Kidney capillary endothelial cell (primary cell): ENCODE measurements around the gene ACBD4.

Source experiments
- DNase-seq: peaks from one replicate; pipeline ENCODE4 v3.0.0-alpha.2; 2018; ENCODE audit warnings: low spot score

Gene ACBD4

GRCh38 chr17:45135192-45135977 lies at the start of gene ACBD4:
Gene ACBD4, plus strand, starts transcription at chr17:45135687. Its CDS starts 458 bp downstream, at chr17:45136145.
- DNase-seq = peak; percentile 97

DNA sequence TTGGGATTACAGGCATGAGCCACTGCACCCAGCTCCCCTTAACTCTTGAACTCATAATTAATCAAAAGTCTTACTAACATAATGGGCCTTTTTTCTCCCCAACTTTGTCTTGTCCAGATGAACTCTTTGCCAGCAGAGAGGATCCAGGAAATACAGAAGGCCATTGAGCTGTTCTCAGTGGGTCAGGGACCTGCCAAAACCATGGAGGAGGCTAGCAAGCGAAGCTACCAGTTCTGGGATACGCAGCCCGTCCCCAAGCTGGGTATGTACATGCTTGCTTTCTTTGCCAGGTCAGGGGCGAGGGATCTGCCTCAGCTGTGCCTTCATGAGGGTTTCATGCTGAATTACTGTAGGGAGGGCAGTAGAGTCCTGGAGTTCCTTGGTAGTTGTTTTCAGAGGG lies 49.1 kb upstream of the ACBD4 start:
- no peak for DNase-seq

DNA sequence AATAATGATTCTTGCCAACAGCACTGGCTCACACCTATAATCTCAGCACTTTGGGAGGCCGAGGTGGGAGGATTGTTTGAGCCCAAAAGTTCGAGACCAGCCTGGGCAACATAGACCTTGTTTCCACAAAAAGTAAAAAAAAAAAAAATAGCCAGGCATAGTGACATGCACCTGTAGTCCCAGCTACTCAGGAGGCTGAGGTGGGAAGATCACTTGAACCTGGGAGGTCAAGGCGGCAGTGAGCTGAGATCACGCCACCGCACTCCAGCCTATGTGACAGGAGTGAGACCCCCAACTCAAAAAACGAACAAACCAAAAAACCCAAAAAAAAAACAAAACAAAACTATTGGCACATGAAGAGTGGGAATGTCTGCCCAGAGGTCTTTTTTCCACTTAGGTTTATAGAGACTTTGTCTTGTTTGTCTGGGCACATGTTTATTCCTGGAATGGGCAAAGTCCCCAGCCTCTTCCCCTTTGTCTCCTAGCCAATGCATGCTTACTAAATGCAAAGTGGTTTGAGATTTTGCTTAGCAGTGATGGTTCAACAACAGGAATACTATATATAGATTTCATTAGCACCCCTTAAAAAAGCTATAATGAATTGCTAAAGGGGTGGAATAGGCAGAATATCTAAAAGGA lies 48.5 kb upstream of the ACBD4 start:
- no peak for DNase-seq

GRCh38 chr17:45087504-45087975 lies 47.9 kb upstream of the ACBD4 start:
- DNase-seq = no peak

- DNase-seq = no peak
Observed at GRCh38 chr17:45087978-45088377, 47.5 kb upstream of the ACBD4 start.

DNA sequence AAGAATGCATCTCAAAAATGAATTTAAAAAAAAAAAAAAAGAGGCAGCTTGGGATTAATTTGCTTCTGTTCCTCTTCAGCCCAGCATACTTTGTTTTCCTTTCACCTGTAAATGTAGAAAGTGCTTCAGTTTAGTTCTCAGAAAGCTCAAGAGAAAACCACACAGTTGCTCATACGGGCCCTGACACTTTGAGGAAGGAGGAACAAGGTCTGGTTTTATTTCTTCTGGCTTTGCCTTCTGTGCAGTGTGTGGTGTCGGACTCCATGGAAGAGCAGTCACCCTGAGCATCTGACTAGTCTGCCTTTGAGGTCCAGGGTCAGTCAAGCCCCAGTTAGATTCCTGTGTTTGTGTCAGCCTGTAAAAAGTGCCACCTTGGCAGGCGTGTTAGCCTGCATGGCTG lies 46.7 kb upstream of the ACBD4 start:
- DNase-seq = no peak

DNA sequence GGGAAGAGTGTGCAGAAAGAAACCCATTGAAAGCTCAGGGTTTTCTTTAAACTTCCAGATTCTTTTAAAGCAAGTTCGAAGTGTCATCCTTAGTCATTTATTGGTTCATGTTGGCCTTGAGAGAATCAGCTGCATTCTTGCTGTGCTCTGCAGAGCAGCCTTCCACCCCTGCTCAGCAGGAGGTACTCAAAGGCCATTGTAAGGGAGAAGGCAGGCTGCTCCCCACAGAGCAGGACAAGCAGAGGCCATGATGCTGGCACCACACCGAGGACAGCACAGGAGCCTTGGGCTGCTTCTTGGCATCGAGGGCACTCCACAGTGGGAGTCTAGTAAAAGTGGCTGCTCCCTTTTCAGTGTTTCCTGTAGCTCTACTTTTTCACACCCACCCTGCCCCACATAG lies 44.8 kb upstream of the ACBD4 start:
- no peak for DNase-seq

DNA sequence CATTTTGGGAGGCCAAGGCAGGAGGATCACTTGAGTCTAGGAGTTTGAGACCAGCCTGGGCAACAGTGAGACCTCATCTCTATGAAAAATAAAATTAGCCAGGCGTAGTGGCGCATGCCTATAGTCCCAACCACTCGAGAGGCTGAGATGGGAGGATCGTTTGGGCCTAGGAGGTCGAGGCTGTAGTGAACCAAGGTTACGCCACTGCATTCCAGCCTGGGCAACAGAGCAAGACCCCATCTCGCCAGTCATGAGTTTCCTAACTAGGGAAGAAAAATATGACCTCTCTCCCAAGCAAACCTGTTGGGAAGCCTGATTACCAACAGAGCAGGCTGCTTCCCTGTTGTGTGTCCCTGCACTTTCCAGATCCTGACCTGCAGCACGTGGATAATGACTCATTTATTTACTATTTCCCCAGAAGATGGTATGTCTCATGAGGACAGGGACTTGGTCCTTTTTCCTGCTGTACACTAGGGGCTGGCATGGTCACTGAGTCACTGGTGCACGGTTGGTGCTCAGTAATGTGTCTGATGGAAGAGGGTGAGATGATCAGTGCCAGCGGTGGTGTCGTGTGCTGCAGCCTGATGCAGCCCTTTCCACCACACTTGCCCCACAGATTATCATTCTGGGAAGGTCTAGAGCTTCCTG lies 43.6 kb upstream of the ACBD4 start:
- DNase-seq = no peak

DNA sequence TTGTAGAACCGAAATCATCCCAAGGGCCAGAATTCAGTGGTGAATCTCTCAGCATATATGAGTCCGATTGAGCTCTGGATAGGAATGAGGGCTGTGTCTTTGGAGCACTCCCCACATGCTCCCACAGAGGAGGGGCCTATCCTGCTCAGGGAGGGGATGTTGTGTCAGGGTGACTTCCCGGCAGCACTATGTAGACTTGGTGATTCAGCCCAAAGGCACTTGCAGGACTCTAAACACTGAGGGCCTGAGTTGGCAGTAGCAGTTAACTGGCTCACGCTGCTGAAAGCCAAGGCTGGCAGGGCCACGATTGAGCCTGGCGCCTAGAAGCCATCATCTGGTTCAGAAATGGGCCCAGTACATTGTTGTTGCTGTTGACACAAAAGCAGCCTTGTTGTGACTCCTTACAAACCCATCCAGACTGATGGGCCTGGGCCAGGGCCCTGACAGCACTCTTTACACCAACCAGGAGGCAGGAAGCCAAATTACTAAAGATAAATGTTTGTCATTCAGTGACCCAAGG lies 42.5 kb upstream of the ACBD4 start:
- peak; percentile 93 for DNase-seq

DNA sequence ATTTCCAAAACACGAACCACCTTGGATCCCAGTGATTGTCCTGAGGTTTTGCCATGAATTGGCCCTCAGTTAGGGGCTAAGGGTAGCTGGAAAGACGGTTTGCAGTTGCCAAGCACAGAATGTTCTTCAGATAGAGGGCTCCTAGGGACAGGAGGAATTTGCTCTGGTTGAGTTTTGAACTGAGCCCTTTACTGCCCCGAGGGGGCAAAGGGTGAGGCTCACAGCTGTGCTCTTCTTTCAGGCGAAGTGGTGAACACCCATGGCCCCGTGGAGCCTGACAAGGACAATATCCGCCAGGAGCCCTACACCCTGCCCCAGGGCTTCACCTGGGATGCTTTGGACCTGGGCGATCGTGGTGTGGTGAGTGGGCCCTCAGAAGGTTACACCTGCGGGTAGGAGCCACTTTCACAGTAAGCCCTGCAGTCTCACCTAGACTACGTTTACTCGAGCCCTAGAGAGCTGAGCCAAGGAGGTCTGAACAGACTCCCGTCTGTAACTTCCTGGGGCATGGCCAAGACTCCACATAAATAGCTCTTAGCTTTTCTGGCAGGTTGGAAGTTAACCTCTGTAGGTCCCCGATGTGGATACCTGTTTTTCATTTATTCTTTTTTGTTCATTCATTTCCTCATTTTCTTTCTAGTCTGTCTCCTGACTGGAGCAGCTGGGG lies 41.9 kb upstream of the ACBD4 start:
- no peak for DNase-seq

DNA sequence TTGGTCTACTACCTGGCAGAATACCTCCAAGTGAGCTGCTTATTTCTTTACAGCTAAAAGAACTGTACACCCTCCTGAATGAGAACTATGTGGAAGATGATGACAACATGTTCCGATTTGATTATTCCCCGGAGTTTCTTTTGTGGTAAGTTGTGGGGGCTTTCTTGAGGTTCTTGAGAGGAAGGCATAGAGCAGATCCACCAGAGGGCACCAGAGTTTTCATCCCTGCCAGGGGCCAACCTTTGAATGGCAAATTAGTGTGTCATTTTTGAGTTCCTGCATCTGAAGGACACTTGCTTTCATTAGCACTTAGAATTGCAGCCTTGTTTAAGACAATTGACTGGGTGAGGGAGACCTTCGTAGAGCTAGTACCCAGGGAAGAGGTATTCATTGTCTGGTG lies 39.3 kb upstream of the ACBD4 start:
- DNase-seq = peak; percentile 50

DNA sequence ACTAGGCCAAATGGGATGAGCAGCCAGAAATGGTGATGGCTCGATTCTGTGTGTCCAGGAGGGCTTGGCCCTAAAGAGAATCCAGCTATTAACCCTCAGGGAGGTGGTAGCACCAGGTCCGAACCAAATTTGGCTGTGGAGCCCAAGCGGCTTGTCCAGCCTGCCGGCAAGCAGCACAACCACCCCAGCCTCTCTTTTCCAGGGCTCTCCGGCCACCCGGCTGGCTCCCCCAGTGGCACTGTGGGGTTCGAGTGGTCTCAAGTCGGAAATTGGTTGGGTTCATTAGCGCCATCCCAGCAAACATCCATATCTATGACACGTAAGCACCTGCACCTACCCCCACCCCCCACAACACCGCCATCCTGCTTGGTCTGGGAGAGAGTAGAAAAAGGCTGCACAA lies 38.6 kb upstream of the ACBD4 start:
- DNase-seq = no peak

DNA sequence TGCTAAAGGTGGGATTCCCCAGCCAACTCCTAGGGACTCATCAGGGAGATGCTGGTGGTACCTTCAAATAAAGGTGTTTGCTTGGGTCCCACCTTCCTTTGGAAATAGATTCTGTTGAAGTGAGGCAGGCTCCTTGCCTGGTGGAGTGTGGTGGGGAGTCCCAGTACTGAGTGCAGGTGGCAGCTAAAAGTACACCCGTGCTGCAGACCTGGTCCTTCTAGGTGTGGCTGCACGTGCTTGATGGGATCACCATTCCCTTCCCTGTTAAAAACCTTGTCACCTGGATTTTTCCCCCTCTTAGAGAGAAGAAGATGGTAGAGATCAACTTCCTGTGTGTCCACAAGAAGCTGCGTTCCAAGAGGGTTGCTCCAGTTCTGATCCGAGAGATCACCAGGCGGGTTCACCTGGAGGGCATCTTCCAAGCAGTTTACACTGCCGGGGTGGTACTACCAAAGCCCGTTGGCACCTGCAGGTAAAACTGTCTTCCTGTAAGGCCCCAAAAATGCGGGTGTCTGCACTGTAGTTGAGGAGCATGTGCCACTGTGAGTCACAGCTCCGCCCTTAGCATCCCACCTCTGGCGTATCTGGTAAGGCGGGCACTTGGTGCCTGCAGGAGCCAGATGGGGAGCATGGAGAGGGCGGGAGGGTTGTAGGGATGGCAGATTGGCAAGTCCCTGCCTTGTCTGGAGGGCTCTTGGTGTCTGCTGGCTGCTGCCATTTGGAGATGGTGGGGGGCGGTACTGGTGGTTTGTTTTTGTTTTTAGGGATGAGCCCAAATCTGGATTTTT lies 37.2 kb upstream of the ACBD4 start:
- no peak for DNase-seq

- DNase-seq = peak; percentile 53
Observed at GRCh38 chr17:45098869-45099616, 36.4 kb upstream of the ACBD4 start.

- DNase-seq = no peak
Observed at GRCh38 chr17:45101546-45101882, 34.0 kb upstream of the ACBD4 start.

GRCh38 chr17:45101883-45102811 lies 33.3 kb upstream of the ACBD4 start:
- DNase-seq = no peak

- DNase-seq = no peak
Observed at GRCh38 chr17:45102856-45103255, 32.6 kb upstream of the ACBD4 start.

GRCh38 chr17:45103269-45103795 lies 32.2 kb upstream of the ACBD4 start:
- no peak for DNase-seq

GRCh38 chr17:45104029-45104428 lies 31.5 kb upstream of the ACBD4 start:
- DNase-seq = no peak

DNA sequence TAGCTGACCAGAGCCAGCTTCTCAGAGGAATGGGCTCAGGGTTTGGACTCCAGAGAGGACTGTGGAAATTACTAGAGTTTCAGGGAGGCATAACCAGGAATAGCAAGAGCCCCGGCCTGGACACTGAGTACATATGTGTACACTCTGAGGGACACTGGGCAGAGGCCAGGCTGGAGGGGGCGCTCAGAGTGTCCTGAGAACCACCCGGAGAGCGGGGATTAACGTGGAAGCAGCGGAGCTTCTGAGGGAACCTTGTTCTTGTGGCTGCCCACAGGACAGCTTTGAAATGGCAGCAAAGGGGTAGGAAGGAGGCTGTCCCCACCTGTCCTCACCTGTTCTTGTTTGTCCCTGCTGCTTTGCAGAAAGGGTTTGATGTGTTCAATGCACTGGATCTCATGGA lies 31.0 kb upstream of the ACBD4 start:
- no peak for DNase-seq
